Glutamatergic neuron (in vitro differentiated cells): ENCODE data around the gene LRRC45. TPM values are rescaled to one million over a fixed set of nuclear protein-coding genes. Genes with fewer than 3 reads are reported as not detected.

Experiments used
- DNase-seq: peaks from one replicate; pipeline ENCODE4 v3.0.0; 2022
- H3K27ac Mint-ChIP-seq: one replicate; pipeline ENCODE4 v1.8.0; 2020; ENCODE audit warnings: mild to moderate bottlenecking, mixed read lengths, inconsistent platforms; ENCODE audit not compliant: unreplicated experiment
- H3K27me3 Mint-ChIP-seq: one replicate; pipeline ENCODE4 v1.8.0; 2020; ENCODE audit warnings: mild to moderate bottlenecking, moderate library complexity, mixed read lengths, inconsistent platforms; ENCODE audit not compliant: unreplicated experiment
- H3K36me3 Mint-ChIP-seq: one replicate; pipeline ENCODE4 v1.8.0; 2020; ENCODE audit warnings: mild to moderate bottlenecking, mixed read lengths, inconsistent platforms; ENCODE audit not compliant: unreplicated experiment
- H3K4me1 Mint-ChIP-seq: one replicate; pipeline ENCODE4 v1.8.0; 2020; ENCODE audit warnings: mild to moderate bottlenecking, low read depth, mixed read lengths, inconsistent platforms; ENCODE audit not compliant: unreplicated experiment
- H3K4me3 Mint-ChIP-seq: one replicate; pipeline ENCODE4 v1.8.0; 2020; ENCODE audit warnings: mild to moderate bottlenecking, mixed read lengths, inconsistent platforms; ENCODE audit not compliant: unreplicated experiment
- H3K9me3 Mint-ChIP-seq: one replicate; pipeline ENCODE4 v1.8.0; 2020; ENCODE audit warnings: mild to moderate bottlenecking, moderate library complexity, mixed read lengths, inconsistent platforms; ENCODE audit not compliant: unreplicated experiment
- total RNA-seq: library from RNA; stranded (reverse); fragmentation: NEBNext Ultra II Directional; extraction: Animal tissue kit (Norgen Biotek cat#: 25700); gene quantifications from one replicate; pipeline ENCODE4 v1.2.1, GENCODE V29; 2021; ENCODE audit not compliant: unreplicated experiment
- TF ChIP-seq, protein P1 (sequence below): fragments of 200-600 bp; sonication (generic); IDR thresholded peaks from one replicate; pipeline ENCODE4 v1.5.0; 2021; ENCODE audit not compliant: partially characterized antibody, unreplicated experiment

The LRRC45 gene
- total RNA-seq, 1 donor from 2014 or later: 29.6 TPM

DNA sequence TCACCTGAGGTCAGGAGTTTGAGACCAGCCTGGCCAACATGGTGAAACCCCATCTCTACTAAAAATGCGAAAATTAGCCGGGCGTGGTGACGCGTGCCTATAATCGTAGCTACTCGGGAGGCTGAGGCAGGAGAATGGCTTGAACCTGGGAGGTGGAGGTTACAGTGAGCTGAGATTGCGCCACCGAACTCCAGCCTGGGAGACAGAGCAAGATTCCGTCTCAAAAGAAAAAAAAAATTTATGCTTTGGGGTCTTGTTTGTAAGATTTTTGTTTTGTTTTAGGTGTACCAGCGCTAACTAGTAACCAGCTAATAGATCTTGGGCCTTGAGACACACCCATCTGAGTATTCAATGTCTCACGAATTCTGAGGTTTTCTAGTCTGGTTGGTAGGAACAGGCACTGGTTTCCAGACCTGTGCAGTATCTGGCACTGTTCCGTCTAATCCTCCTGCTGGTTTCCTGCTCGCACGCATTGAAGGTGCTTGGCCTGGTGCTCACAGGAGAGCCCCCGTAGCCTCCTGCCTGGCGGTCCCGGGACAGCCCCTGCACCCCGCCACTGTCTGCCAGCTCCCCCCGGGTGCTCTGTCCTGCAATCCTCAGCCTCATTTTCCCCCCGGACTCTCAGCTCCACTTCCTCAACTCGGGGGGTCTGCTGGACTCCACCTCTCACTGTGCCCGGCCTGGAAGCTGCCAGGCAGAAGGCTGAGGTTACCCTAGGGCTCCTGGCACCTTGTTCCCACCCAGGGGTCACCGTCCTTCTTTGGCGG is 53.1 kb downstream of the LRRC45 start:
- Mint-ChIP-seq H3K9me3 (peaks cover 8% of the 10 kb centered on the region), H3K4me3 (no peak overlapping the region)
- TF ChIP-seq, protein P1, sequence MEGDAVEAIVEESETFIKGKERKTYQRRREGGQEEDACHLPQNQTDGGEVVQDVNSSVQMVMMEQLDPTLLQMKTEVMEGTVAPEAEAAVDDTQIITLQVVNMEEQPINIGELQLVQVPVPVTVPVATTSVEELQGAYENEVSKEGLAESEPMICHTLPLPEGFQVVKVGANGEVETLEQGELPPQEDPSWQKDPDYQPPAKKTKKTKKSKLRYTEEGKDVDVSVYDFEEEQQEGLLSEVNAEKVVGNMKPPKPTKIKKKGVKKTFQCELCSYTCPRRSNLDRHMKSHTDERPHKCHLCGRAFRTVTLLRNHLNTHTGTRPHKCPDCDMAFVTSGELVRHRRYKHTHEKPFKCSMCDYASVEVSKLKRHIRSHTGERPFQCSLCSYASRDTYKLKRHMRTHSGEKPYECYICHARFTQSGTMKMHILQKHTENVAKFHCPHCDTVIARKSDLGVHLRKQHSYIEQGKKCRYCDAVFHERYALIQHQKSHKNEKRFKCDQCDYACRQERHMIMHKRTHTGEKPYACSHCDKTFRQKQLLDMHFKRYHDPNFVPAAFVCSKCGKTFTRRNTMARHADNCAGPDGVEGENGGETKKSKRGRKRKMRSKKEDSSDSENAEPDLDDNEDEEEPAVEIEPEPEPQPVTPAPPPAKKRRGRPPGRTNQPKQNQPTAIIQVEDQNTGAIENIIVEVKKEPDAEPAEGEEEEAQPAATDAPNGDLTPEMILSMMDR: no peak

DNA sequence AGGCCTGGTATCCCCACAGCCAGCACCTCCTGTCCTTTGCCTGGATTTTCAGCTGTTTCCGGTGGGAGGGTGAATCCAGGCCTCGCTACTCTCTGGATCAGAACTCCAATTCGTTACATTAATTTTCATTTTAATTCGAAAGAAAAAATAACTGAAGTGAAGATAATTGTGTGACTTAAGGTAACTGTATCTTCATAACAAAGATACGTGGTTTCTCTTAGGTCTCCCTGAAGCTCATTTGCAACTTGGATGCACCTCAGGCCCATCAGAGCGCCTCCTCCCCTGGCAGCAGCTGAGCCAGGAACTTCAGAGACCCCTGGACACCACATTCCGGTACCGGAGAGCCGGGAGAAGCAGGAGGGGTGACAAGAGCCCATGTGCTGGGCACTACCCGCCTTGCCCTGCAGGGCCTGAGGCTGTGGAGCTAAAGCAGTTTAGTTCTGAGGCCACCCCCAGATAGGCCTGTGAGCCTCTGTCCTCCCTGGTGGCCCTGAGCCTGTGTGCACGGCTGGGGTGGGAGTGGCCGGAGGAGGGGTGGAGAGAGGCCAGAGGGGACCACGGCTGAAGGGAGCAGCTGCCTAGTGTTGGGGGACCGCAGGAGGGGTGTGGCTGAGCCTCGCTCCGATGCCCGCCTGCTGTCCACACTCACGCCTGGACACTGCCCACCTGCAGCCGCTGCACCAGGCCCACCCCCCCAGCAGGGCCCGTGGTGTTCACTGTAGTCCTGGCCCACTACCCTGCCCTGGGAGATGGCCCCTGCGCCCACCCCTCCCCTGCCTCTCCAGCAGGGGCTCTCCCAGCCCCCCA is 53.9 kb downstream of the LRRC45 start:
- peaks cover 8% of the 10 kb centered on the region for H3K9me3 Mint-ChIP-seq
- peaks cover 5% of the 10 kb centered on the region for H3K27me3 Mint-ChIP-seq
- no peaks in the 10 kb centered on the region for H3K4me1 Mint-ChIP-seq
- no peak overlapping the region for H3K27ac Mint-ChIP-seq
- H3K36me3 Mint-ChIP-seq: no peaks in the 10 kb centered on the region
- peak; percentile 55 for DNase-seq
- TF ChIP-seq, protein P1: no peak
- H3K4me3 Mint-ChIP-seq: no peak overlapping the region

More for the DNA sequence above, 53.1 kb downstream of the LRRC45 start:
- no peaks in the 10 kb centered on the region for H3K36me3 Mint-ChIP-seq
- no peaks in the 10 kb centered on the region for H3K4me1 Mint-ChIP-seq
- H3K27me3 Mint-ChIP-seq: peaks cover 5% of the 10 kb centered on the region
- no peak overlapping the region for H3K27ac Mint-ChIP-seq
- DNase-seq: no peak

DNA sequence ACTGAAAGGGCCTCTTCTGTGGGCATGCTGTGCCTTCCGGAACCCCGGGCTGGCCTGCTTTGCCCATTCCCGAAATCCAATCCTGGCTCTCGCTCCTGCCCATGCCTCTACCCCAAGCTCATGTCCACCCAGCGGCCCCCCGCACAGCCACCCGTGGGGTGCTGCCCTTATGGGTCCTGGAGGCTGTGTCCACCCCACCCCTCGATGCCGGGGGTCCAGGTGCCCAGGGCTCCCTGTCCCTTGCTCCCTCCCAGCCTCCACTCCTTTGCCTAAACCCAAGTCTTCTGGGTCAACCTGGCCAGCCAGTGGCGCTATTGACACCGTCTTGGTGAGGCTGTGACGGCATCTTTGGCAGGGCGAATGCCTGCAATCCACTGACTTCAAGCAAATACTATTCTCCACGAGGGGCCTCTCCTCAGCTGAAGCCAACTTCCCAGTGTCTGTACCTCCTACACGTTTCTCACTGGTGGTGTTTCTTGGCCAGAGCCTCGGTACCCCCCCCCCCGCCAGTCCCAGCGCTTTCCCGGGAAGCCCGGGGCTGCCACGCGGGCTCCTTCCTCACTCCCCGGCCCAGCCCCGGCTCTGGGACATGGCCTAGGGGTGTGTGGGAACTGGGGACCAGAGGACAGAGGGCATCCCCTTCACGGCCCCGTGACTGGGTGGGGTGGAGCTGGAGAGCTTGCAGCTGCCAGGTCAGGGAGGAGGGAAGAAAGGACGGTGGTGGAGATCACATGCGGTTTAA is 54.7 kb downstream of the LRRC45 start:
- H3K27me3 Mint-ChIP-seq: peaks cover 5% of the 10 kb centered on the region
- H3K27ac Mint-ChIP-seq: peak overlapping the region; percentile 62
- DNase-seq: no peak
- H3K9me3 Mint-ChIP-seq: peaks cover 8% of the 10 kb centered on the region
- no peak overlapping the region for H3K4me3 Mint-ChIP-seq
- H3K36me3 Mint-ChIP-seq: no peaks in the 10 kb centered on the region
- no peaks in the 10 kb centered on the region for H3K4me1 Mint-ChIP-seq
- TF ChIP-seq, protein P1: no peak

DNA sequence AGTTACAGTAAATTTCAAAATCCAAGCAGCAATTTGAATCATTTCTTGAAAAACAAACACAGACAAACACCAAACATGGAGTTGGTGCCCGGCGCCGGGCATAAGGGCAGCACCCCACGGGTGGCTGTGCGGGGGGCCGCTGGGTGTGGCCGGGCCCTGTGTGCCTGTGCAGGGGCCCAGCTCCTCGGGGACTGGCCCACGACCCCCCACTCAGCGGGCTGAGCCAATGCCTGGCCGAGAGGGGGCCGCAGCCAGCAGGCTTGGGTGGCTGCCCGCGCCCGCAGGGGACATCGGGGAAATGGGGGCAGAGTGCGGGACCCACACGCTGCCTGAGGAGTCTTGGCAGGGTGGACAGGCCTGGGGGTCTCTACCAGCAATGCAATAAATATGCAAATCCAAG is 55.3 kb downstream of the LRRC45 start:
- no peak for DNase-seq
- Mint-ChIP-seq H3K4me3 (no peak overlapping the region), H3K27me3 (peaks cover 4% of the 10 kb centered on the region), H3K9me3 (peaks cover 8% of the 10 kb centered on the region), H3K36me3 (no peaks in the 10 kb centered on the region), H3K27ac (peak overlapping the region; percentile 62), H3K4me1 (no peaks in the 10 kb centered on the region)
- TF ChIP-seq, protein P1: no peak
